ENCODE results near the gene GPR39. TPM values are rescaled to one million over a fixed set of nuclear protein-coding genes. Genes with fewer than 3 reads are reported as not detected.

The GPR39 gene
- total RNA-seq, 2 experiments from 2014 or later = not detected

DNA sequence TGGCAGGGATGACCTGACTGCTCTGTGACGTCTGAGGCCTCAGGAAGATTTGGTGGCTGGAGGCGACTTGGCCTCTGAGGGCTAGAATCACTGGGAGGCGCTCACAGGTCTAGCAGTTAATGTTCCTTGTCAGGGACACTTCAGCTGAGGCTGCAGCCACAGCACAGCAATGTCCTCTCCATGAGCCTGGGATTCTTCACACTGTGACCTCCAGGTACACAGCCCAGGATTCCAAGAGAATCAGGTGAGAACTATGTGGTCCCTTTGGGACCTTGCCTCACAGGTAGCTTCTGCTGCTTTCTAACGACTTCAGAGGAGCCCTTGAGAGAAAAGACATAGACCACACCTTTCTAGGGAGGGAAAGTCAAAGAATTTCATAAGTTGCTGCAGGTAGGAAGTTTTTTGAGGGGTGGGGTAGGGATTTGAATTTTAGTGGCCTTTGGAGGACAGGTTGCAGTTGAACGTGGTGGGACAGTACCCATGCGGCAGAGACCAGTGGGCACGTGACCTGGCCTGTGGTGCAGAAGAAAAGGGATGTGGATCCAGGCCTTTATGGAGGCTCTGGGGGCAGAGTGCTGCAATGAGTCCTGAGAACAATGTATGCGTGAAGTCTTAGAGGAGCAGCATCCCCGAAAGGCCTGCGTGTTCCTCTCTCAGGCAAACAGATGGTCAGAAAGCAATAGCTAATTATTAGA, 167.2 kb downstream of the GPR39 start:
- H3K4me3 Mint-ChIP-seq = no peak overlapping the region
- no peak for DNase-seq
- H3K4me1 Mint-ChIP-seq = no peaks in the 10 kb centered on the region
- H3K9me3 Mint-ChIP-seq = no peaks in the 10 kb centered on the region
- H3K27ac Mint-ChIP-seq = no peak overlapping the region
- H3K36me3 Mint-ChIP-seq = no peaks in the 10 kb centered on the region
- no peaks in the 10 kb centered on the region for H3K27me3 Mint-ChIP-seq
- no peak for ATAC-seq (ENCODE audit: low read depth)
- POLR2A ChIA-PET = no interaction called here

DNA sequence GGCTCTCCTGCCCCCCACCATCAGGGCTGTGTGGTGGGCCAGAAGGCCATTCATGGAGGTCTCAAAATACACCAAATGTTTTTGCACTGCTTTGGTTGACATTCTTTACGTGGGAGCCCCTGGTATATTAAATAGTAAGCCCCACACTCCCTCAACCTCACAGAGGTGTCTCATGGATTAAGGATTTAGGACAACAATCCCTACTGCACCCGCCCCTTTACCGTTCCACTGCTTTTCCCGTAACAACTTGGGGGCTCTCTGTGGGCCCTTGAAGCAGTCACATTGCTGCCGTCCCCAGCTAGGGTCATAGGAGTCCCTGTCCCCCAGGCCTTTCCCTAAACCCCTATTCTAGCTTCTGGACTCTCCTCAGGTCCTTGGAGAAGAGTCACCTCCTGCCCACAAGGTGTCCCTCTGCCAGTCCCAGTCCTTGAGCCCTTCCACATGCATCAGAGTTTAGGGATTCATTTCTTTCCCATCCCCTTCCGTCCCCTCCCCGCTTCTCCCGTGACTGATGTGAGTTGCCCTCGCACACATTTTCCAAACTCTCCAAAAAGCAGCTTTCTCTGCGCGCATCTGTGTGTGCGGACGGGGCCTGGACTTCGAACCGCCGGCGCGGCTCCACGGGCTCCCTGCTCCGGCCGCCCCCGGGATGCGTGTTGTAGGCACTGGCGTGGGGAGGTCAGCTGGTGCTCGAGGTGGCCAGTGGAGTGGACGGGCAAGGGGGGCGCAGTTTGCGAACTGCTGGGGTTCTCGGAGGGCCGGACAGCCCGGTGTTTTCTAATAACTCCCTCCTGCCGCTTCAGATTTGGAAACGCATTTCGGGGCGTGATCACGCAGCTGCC, 168.6 kb downstream of the GPR39 start:
- ATAC-seq (ENCODE audit: low read depth) = no peak

DNA sequence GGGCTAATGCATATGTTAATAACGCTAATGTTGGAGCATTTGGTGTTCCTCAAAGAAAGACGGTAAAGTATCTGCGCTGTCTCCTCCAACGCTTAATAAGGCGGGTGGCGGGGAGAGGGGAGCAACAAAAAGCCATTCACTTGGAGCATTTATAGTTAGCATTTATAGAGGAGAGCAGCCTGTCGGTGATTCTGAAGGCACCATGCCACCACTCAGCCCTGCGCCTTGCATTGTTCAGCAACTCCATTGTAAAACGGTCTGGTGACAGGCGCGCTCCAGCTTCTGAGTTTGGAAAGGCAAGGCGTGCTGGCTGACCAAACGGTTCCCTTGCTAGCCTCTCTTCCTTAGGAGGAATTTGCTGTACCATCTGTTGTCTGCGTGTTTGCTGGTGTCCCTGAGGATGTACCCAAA, 169.5 kb downstream of the GPR39 start:
- POLR2A ChIA-PET = no interaction called here
- no peak overlapping the region for H3K4me3 Mint-ChIP-seq
- H3K27ac Mint-ChIP-seq = no peak overlapping the region
- H3K36me3 Mint-ChIP-seq = no peaks in the 10 kb centered on the region
- no peaks in the 10 kb centered on the region for H3K4me1 Mint-ChIP-seq
- no peaks in the 10 kb centered on the region for H3K27me3 Mint-ChIP-seq
- no peaks in the 10 kb centered on the region for H3K9me3 Mint-ChIP-seq
- DNase-seq (no peak), ATAC-seq (ENCODE audit: low read depth) (no peak)

More for the DNA sequence above, 168.6 kb downstream of the GPR39 start:
- Mint-ChIP-seq H3K4me1 (no peaks in the 10 kb centered on the region), H3K27ac (no peak overlapping the region), H3K9me3 (no peaks in the 10 kb centered on the region), H3K27me3 (no peaks in the 10 kb centered on the region), H3K4me3 (no peak overlapping the region), H3K36me3 (no peaks in the 10 kb centered on the region)
- POLR2A ChIA-PET = no interaction called here
- DNase-seq = no peak

GRCh38 chr2:132586835-132587234, 170.2 kb downstream of the GPR39 start:
- Mint-ChIP-seq H3K27me3 (no peaks in the 10 kb centered on the region), H3K9me3 (no peaks in the 10 kb centered on the region), H3K36me3 (no peaks in the 10 kb centered on the region), H3K27ac (no peak overlapping the region), H3K4me3 (no peak overlapping the region), H3K4me1 (no peaks in the 10 kb centered on the region)
- ATAC-seq (ENCODE audit: low read depth) (no peak), DNase-seq (no peak)
- POLR2A ChIA-PET = no interaction called here

- Mint-ChIP-seq H3K4me3 (no peak overlapping the region), H3K9me3 (no peaks in the 10 kb centered on the region), H3K27ac (no peak overlapping the region), H3K27me3 (no peaks in the 10 kb centered on the region), H3K4me1 (no peaks in the 10 kb centered on the region), H3K36me3 (no peaks in the 10 kb centered on the region)
- DNase-seq (no peak), ATAC-seq (ENCODE audit: low read depth) (no peak)
- POLR2A ChIA-PET = no interaction called here
These were observed 172.0 kb downstream of the GPR39 start for GRCh38 chr2:132588576-132588975.

- POLR2A ChIA-PET = no interaction called here
These were observed 172.7 kb downstream of the GPR39 start for GRCh38 chr2:132589111-132589830.

DNA sequence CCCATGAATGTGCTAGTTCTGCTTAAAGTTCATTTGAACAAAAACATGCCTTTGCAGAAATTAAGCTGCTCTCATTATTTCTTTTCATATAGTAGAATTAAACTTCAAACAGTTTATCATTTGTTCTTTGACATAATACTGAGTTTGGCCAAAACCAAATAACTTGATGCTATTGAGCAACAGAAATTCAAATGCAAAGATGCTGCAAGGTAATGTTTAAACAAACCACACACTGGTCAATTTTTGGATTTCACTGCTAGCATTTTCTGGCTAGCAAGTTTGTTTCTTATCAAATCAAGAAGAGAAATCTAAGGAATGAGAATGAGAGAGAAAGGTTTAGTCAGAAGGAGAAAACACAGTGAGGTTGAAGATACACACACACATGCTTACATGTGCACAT, 173.4 kb downstream of the GPR39 start:
- no peaks in the 10 kb centered on the region for H3K36me3 Mint-ChIP-seq
- H3K27me3 Mint-ChIP-seq = no peaks in the 10 kb centered on the region
- peaks cover 1% of the 10 kb centered on the region for H3K4me1 Mint-ChIP-seq
- DNase-seq = no peak
- H3K4me3 Mint-ChIP-seq = no peak overlapping the region
- no peak for ATAC-seq (ENCODE audit: low read depth)
- no peak overlapping the region for H3K27ac Mint-ChIP-seq
- POLR2A ChIA-PET = no interaction called here
- H3K9me3 Mint-ChIP-seq = no peaks in the 10 kb centered on the region

More at GRCh38 chr2:132589111-132589830, 172.7 kb downstream of the GPR39 start:
- H3K4me3 Mint-ChIP-seq = no peak overlapping the region
- ATAC-seq (ENCODE audit: low read depth) (no peak), DNase-seq (no peak)
- no peaks in the 10 kb centered on the region for H3K27me3 Mint-ChIP-seq
- no peaks in the 10 kb centered on the region for H3K36me3 Mint-ChIP-seq
- H3K27ac Mint-ChIP-seq = no peak overlapping the region
- peaks cover under 1% of the 10 kb centered on the region for H3K4me1 Mint-ChIP-seq
- no peaks in the 10 kb centered on the region for H3K9me3 Mint-ChIP-seq

- no peak for DNase-seq
- POLR2A ChIA-PET = no interaction called here
These were observed 176.6 kb downstream of the GPR39 start for GRCh38 chr2:132593171-132593570.

GRCh38 chr2:132595186-132595585, 178.6 kb downstream of the GPR39 start:
- H3K36me3 Mint-ChIP-seq = no peaks in the 10 kb centered on the region
- no peaks in the 10 kb centered on the region for H3K9me3 Mint-ChIP-seq
- no peak for ATAC-seq (ENCODE audit: low read depth)
- no peak for DNase-seq
- peaks cover 1% of the 10 kb centered on the region for H3K4me1 Mint-ChIP-seq
- POLR2A ChIA-PET = no interaction called here
- no peak overlapping the region for H3K27ac Mint-ChIP-seq
- H3K4me3 Mint-ChIP-seq = no peak overlapping the region
- no peaks in the 10 kb centered on the region for H3K27me3 Mint-ChIP-seq

More at GRCh38 chr2:132593171-132593570, 176.6 kb downstream of the GPR39 start:
- no peaks in the 10 kb centered on the region for H3K27me3 Mint-ChIP-seq
- ATAC-seq (ENCODE audit: low read depth) = no peak
- H3K4me1 Mint-ChIP-seq = peaks cover 1% of the 10 kb centered on the region
- H3K36me3 Mint-ChIP-seq = no peaks in the 10 kb centered on the region
- no peaks in the 10 kb centered on the region for H3K9me3 Mint-ChIP-seq
- no peak overlapping the region for H3K27ac Mint-ChIP-seq
- no peak overlapping the region for H3K4me3 Mint-ChIP-seq

DNA sequence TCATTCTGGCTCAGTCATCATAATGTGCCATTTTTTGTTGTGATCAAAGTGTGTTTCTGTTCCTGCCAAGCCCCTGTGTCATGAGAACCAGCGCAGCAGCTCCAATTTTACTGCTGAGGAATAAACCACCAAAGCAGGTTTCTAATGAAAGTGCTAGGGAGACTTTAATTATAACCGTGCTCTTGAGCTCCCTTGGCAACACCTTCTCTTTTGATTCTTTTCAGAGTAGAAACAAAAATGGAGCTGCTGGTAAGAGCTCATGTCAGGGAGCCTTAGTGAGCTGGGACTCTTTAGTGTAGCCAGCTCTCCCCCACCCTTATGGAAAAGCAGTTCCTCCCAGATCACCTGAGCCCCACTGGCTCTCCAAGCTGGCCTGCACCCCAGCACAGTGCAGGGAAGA, 179.1 kb downstream of the GPR39 start:
- POLR2A ChIA-PET = no interaction called here
- Mint-ChIP-seq H3K27ac (no peak overlapping the region), H3K27me3 (no peaks in the 10 kb centered on the region), H3K4me3 (no peak overlapping the region), H3K36me3 (no peaks in the 10 kb centered on the region), H3K4me1 (peaks cover 1% of the 10 kb centered on the region), H3K9me3 (no peaks in the 10 kb centered on the region)
- no peak for DNase-seq
- ATAC-seq (ENCODE audit: low read depth) = no peak

DNA sequence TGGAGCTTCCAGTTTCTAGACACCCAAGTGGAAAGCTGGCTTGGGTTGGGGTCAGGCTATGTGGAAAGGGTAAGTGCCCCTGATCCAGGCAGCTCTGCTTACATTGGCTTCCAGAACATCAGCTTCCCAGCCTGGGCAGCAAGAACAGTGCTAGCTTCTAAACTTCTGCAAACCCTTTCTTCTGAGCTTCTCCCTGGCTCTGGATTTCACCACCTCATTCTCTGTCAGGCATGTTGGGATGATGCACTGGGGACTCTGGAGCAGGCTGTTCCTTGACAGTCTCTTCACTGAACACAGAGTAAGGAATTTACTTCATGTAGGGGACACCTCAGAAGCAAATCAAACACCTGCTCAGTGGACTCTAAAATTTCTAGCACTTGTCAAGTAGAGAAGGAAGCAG, 180.6 kb downstream of the GPR39 start:
- POLR2A ChIA-PET = no interaction called here
- no peak overlapping the region for H3K4me3 Mint-ChIP-seq
- H3K36me3 Mint-ChIP-seq = no peaks in the 10 kb centered on the region
- H3K9me3 Mint-ChIP-seq = no peaks in the 10 kb centered on the region
- ATAC-seq (ENCODE audit: low read depth) (no peak), DNase-seq (no peak)
- peaks cover 1% of the 10 kb centered on the region for H3K4me1 Mint-ChIP-seq
- no peak overlapping the region for H3K27ac Mint-ChIP-seq
- H3K27me3 Mint-ChIP-seq = peaks cover 2% of the 10 kb centered on the region

- POLR2A ChIA-PET = no interaction called here
- no peak overlapping the region for H3K27ac Mint-ChIP-seq
- H3K27me3 Mint-ChIP-seq = peaks cover 2% of the 10 kb centered on the region
- H3K9me3 Mint-ChIP-seq = no peaks in the 10 kb centered on the region
- H3K4me3 Mint-ChIP-seq = no peak overlapping the region
- no peaks in the 10 kb centered on the region for H3K36me3 Mint-ChIP-seq
- peaks cover 1% of the 10 kb centered on the region for H3K4me1 Mint-ChIP-seq
- DNase-seq = no peak
- ATAC-seq (ENCODE audit: low read depth) = no peak
These were observed 181.2 kb downstream of the GPR39 start for GRCh38 chr2:132597831-132598230.

- Mint-ChIP-seq H3K27me3 (peaks cover 2% of the 10 kb centered on the region), H3K9me3 (no peaks in the 10 kb centered on the region), H3K27ac (no peak overlapping the region), H3K36me3 (no peaks in the 10 kb centered on the region), H3K4me1 (peaks cover 1% of the 10 kb centered on the region), H3K4me3 (no peak overlapping the region)
- DNase-seq (no peak), ATAC-seq (ENCODE audit: low read depth) (no peak)
- POLR2A ChIA-PET = no interaction called here
These were observed 181.9 kb downstream of the GPR39 start for GRCh38 chr2:132598536-132598935.

DNA sequence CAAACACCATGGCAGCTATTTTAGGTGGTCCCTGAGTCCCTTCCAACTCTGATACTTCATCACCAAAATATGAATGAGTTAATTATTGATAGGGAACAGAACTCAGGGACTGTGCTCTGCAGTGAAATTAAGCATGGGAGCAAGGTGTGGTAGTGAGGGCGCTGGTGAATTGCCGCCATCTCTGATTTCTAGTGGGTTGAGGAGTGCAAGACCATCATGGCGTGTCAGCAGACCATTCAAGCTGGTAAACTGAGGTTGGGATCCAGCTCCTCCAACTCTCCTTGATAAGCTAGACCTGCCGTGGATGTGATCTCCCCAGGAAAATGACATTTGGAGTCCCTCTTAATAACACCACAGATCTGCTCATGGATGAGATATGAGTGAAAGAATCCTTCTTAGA, 183.0 kb downstream of the GPR39 start:
- Mint-ChIP-seq H3K9me3 (no peaks in the 10 kb centered on the region), H3K4me3 (no peak overlapping the region), H3K36me3 (no peaks in the 10 kb centered on the region), H3K27me3 (peaks cover 2% of the 10 kb centered on the region), H3K27ac (no peak overlapping the region), H3K4me1 (no peaks in the 10 kb centered on the region)
- no peak for DNase-seq
- ATAC-seq (ENCODE audit: low read depth) = no peak
- POLR2A ChIA-PET = no interaction called here

All from activated naive CD8-positive, alpha-beta T cell treated with anti-CD3 and anti-CD28 coated beads, Interleukin-2, amount 10 ng/mL, durations not matched to agents 7 days and 5 days (primary cell).